H9 (cell line): ENCODE data around the gene SEZ6. TPM values are rescaled to one million over a fixed set of nuclear protein-coding genes. Genes with fewer than 3 reads are reported as not detected.

Experiments used
- DNase-seq: peaks from one replicate; pipeline ENCODE4 v3.0.0-alpha.2; 2017
- H2AFZ ChIP-seq: one replicate; pipeline ENCODE4 v1.6.1; 2013; ENCODE audit warnings: mild to moderate bottlenecking, low read length, control low read depth, moderate library complexity
- H2AK5ac ChIP-seq: 2 replicates; pipeline ENCODE4 v1.6.1; 2013; ENCODE audit warnings: low read length, control low read depth, mixed read lengths; ENCODE audit not compliant: insufficient read length
- H2BK120ac ChIP-seq: one replicate; pipeline ENCODE4 v1.6.1; 2013; ENCODE audit warnings: low read depth, mild to moderate bottlenecking, low read length, control low read depth, inconsistent platforms; ENCODE audit not compliant: poor library complexity, severe bottlenecking
- H2BK12ac ChIP-seq: 2 replicates; pipeline ENCODE4 v1.6.1; 2013; ENCODE audit warnings: low read length, control low read depth, mixed read lengths, low read depth; ENCODE audit not compliant: insufficient read length
- H2BK15ac ChIP-seq: 2 replicates; pipeline ENCODE4 v1.6.1; 2013; ENCODE audit warnings: low read depth, low read length, control low read depth
- H2BK20ac ChIP-seq: one replicate; pipeline ENCODE4 v1.6.1; 2013; ENCODE audit warnings: low read depth, mild to moderate bottlenecking, low read length, control low read depth, inconsistent platforms; ENCODE audit not compliant: poor library complexity, severe bottlenecking
- H2BK5ac ChIP-seq: 2 replicates; pipeline ENCODE4 v1.6.1; 2013; ENCODE audit warnings: low read length, control low read depth, mixed read lengths; ENCODE audit not compliant: insufficient read length
- H3K14ac ChIP-seq: 2 replicates; pipeline ENCODE4 v1.6.1; 2013; ENCODE audit warnings: low read length, control low read depth; ENCODE audit not compliant: insufficient read depth
- H3K18ac ChIP-seq: 2 replicates; pipeline ENCODE4 v1.6.1; 2013; ENCODE audit warnings: low read depth, mild to moderate bottlenecking, mixed read lengths, low read length, control low read depth; ENCODE audit not compliant: insufficient read length
- H3K23ac ChIP-seq: 2 replicates; pipeline ENCODE4 v1.6.1; 2013; ENCODE audit warnings: low read length, control low read depth, mixed read lengths, low read depth; ENCODE audit not compliant: insufficient read length
- H3K23me2 ChIP-seq: 2 replicates; pipeline ENCODE4 v1.6.1; 2013; ENCODE audit warnings: low read depth, mild to moderate bottlenecking, mixed read lengths, low read length, control low read depth; ENCODE audit not compliant: insufficient read length, poor library complexity, severe bottlenecking
- H3K27ac ChIP-seq: 2 replicates; pipeline ENCODE4 v1.5.1; 2013; ENCODE audit warnings: low read length, control low read depth, mixed read lengths, low read depth; ENCODE audit not compliant: insufficient read length
- H3K27me3 ChIP-seq: 2 replicates; pipeline ENCODE4 v1.6.1; 2013; ENCODE audit warnings: low read length, control low read depth, inconsistent platforms; ENCODE audit not compliant: insufficient read depth
- H3K4ac ChIP-seq: 2 replicates; pipeline ENCODE4 v1.6.1; 2013; ENCODE audit warnings: low read depth, mild to moderate bottlenecking, control low read depth, inconsistent platforms, low read length, moderate library complexity
- H3K4me1 ChIP-seq: 2 replicates; pipeline ENCODE4 v1.6.1; 2013; ENCODE audit warnings: low read length, control low read depth, inconsistent platforms; ENCODE audit not compliant: insufficient read depth
- H3K4me2 ChIP-seq: 2 replicates; pipeline ENCODE4 v1.6.1; 2013; ENCODE audit warnings: low read length, control low read depth, mixed read lengths; ENCODE audit not compliant: insufficient read length, insufficient read depth
- H3K56ac ChIP-seq: 2 replicates; pipeline ENCODE4 v1.6.1; 2013; ENCODE audit warnings: low read depth, mild to moderate bottlenecking, mixed read lengths, low read length, control low read depth; ENCODE audit not compliant: insufficient read length
- H3K79me1 ChIP-seq: 2 replicates; pipeline ENCODE4 v1.6.1; 2013; ENCODE audit warnings: low read depth, mild to moderate bottlenecking, moderate library complexity, low read length, control low read depth, inconsistent platforms; ENCODE audit not compliant: insufficient read depth, poor library complexity, severe bottlenecking
- H3K79me2 ChIP-seq: 2 replicates; pipeline ENCODE4 v1.6.1; 2013; ENCODE audit warnings: low read length, control low read depth, inconsistent platforms; ENCODE audit not compliant: insufficient read depth
- H3K9ac ChIP-seq: 2 replicates; pipeline ENCODE4 v1.6.1; 2013; ENCODE audit warnings: low read length, control low read depth, mixed read lengths; ENCODE audit not compliant: insufficient read length; ENCODE audit errors: extremely low read depth
- H3K9me3 ChIP-seq: one replicate; pipeline ENCODE4 v1.6.1; 2013; ENCODE audit warnings: low read depth, low read length, inconsistent platforms; ENCODE audit not compliant: control insufficient read depth
- H3T11ph ChIP-seq: one replicate; pipeline ENCODE4 v1.6.1; 2013; ENCODE audit warnings: mild to moderate bottlenecking, low read length, control low read depth, inconsistent platforms
- H4K20me1 ChIP-seq: one replicate; pipeline ENCODE4 v1.6.1; 2013; ENCODE audit not compliant: control insufficient read depth, insufficient read length, insufficient read depth
- H4K5ac ChIP-seq: 2 replicates; pipeline ENCODE4 v1.6.1; 2013; ENCODE audit warnings: low read depth, mild to moderate bottlenecking, mixed read lengths, low read length, control low read depth; ENCODE audit not compliant: insufficient read length
- H4K8ac ChIP-seq: replicated peaks from 2 replicates; pipeline ENCODE4 v1.6.1; 2013; ENCODE audit warnings: low read length, control low read depth, mixed read lengths, low read depth; ENCODE audit not compliant: insufficient read length
- H4K91ac ChIP-seq: 2 replicates; pipeline ENCODE4 v1.6.1; 2013; ENCODE audit warnings: low read depth, mild to moderate bottlenecking, moderate library complexity, mixed read lengths, low read length, control low read depth; ENCODE audit not compliant: insufficient read length
- H3K27ac Mint-ChIP-seq, 3 experiments: 2 replicates in 2 of 3; 3 replicates in 1 of 3; pipeline ENCODE4 v1.8.0; 2020 to 2021; ENCODE audit warnings: mixed read lengths in 3 of 3, mild to moderate bottlenecking in 1 of 3, moderate library complexity in 1 of 3
- H3K27me3 Mint-ChIP-seq: 2 replicates; pipeline ENCODE4 v1.8.0; 2021; ENCODE audit warnings: low read depth, mild to moderate bottlenecking, moderate library complexity, mixed read lengths
- H3K36me3 Mint-ChIP-seq, 3 experiments: 2 replicates in 2 of 3; 3 replicates in 1 of 3; pipeline ENCODE4 v1.8.0; 2020 to 2021; ENCODE audit warnings: low read depth in 3 of 3, mixed read lengths in 3 of 3; ENCODE audit not compliant: insufficient read depth in 1 of 3
- H3K4me1 Mint-ChIP-seq, 2 experiments: 2 replicates each; pipeline ENCODE4 v1.8.0; 2020; ENCODE audit warnings: mixed read lengths in 2 of 2
- H3K4me3 Mint-ChIP-seq, 2 experiments: 2 replicates in 1 of 2; 3 replicates in 1 of 2; pipeline ENCODE4 v1.8.0; 2020 to 2021; ENCODE audit warnings: mild to moderate bottlenecking in 2 of 2, mixed read lengths in 2 of 2, moderate library complexity in 1 of 2
- H3K9me3 Mint-ChIP-seq, 2 experiments: 2 replicates in 1 of 2; 3 replicates in 1 of 2; pipeline ENCODE4 v1.8.0; 2020; ENCODE audit warnings: mild to moderate bottlenecking in 2 of 2, mixed read lengths in 2 of 2, moderate library complexity in 1 of 2
- total RNA-seq: library from RNA; stranded (reverse); gene quantifications from 2 replicates; pipeline ENCODE4 v1.2.1, GENCODE V29; 2021
- TF ChIP-seq, protein P1 (sequence below): fragments of 200-600 bp; sonication (generic); conservative IDR thresholded peaks from 3 replicates; pipeline ENCODE4 v1.8.0; 2021; ENCODE audit warnings: antibody characterized with exemption, mild to moderate bottlenecking

The SEZ6 gene
- total RNA-seq, 1 experiment from 2014 or later = 1.8 TPM

DNA sequence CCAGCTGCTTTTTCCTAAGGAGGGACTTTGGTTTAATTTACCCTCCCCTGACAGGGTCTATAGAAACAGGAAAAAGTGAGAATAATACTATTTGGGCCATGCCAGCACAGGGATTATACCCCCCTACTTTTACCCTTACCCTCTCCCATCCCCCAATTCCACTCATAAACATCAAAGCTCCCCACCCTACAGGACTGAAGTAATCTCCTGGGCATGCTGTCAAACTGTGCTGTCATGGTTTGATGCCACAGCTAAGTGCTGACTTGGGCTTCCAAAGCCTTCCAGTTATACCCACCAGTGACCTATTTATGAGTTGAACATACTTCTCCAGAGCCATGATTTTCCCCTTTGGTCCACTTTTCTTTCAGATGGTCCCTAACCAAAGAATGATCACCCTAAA lies 67.3 kb downstream of the SEZ6 start:
- no peak overlapping the region for H3K23ac ChIP-seq
- H4K8ac ChIP-seq = no peak overlapping the region
- DNase-seq = no peak
- H3K27me3 ChIP-seq = no peaks in the 10 kb centered on the region
- no peak overlapping the region for H4K5ac ChIP-seq
- H3K4me2 ChIP-seq = no peak overlapping the region
- H2BK15ac ChIP-seq = no peak overlapping the region
- H3K4me3 Mint-ChIP-seq = no peak overlapping the region
- H2AK5ac ChIP-seq = no peak overlapping the region
- TF ChIP-seq, protein P1, sequence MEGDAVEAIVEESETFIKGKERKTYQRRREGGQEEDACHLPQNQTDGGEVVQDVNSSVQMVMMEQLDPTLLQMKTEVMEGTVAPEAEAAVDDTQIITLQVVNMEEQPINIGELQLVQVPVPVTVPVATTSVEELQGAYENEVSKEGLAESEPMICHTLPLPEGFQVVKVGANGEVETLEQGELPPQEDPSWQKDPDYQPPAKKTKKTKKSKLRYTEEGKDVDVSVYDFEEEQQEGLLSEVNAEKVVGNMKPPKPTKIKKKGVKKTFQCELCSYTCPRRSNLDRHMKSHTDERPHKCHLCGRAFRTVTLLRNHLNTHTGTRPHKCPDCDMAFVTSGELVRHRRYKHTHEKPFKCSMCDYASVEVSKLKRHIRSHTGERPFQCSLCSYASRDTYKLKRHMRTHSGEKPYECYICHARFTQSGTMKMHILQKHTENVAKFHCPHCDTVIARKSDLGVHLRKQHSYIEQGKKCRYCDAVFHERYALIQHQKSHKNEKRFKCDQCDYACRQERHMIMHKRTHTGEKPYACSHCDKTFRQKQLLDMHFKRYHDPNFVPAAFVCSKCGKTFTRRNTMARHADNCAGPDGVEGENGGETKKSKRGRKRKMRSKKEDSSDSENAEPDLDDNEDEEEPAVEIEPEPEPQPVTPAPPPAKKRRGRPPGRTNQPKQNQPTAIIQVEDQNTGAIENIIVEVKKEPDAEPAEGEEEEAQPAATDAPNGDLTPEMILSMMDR = no peak
- H3K36me3 Mint-ChIP-seq = peaks cover 7 to 30% (median 28%) of the 10 kb centered on the region in 3 experiments; a peak in 6 of 7 replicates
- no peak overlapping the region for H3K18ac ChIP-seq
- no peak overlapping the region for H3K9ac ChIP-seq
- H2BK120ac ChIP-seq = no peak overlapping the region
- no peak overlapping the region for H3K27ac ChIP-seq
- peaks cover 46 to 48% of the 10 kb centered on the region in 2 experiments for H3K4me1 Mint-ChIP-seq
- no peaks in the 10 kb centered on the region for H3K23me2 ChIP-seq
- H3K79me1 ChIP-seq = peaks cover 15% of the 10 kb centered on the region
- no peaks in the 10 kb centered on the region for H4K20me1 ChIP-seq
- H2AFZ ChIP-seq = no peak overlapping the region
- H3K79me2 ChIP-seq = peaks cover 53% of the 10 kb centered on the region; the same call in 1 of the 2 replicates
- no peaks in the 10 kb centered on the region for H3K9me3 ChIP-seq
- H3T11ph ChIP-seq = no peak overlapping the region
- no peaks in the 10 kb centered on the region for H3K27me3 Mint-ChIP-seq
- H2BK5ac ChIP-seq = no peak overlapping the region
- peaks cover 9% of the 10 kb centered on the region; the same call in 1 of the 2 replicates for H3K4me1 ChIP-seq
- no peak overlapping the region for H2BK12ac ChIP-seq
- H4K91ac ChIP-seq = no peak overlapping the region
- no peak overlapping the region for H3K4ac ChIP-seq
- no peak overlapping the region for H3K56ac ChIP-seq
- H3K9me3 Mint-ChIP-seq = no peaks in the 10 kb centered on the region
- no peak overlapping the region for H2BK20ac ChIP-seq
- peak overlapping the region in 1 of 3 experiments; percentile 35; a peak in 2 of 7 replicates for H3K27ac Mint-ChIP-seq
- H3K14ac ChIP-seq = no peak overlapping the region
